GM12878 (cell line): ENCODE measurements around the gene NLGN2. TPM values are rescaled to one million over a fixed set of nuclear protein-coding genes. Genes with fewer than 3 reads are reported as not detected.

ENCODE experiments used
- ATAC-seq: fragments of 200-7000 bp; cut with Tn5 transposase; 3 replicates; pipeline ENCODE4 v1.9.1; 2020; ENCODE audit warnings: mild to moderate bottlenecking, moderate library complexity
- BruUV-seq: library from RNA; stranded (reverse); fragments of 400-500 nt; replicated peaks from 2 replicates; lab custom pipeline; 2021; lab: Mats Ljungman, UMichigan
- CTCF ChIA-PET: fragments of 300-600 bp; sonication (Branson Sonifier 250); formaldehyde crosslinking; extraction: SDS; loops from one replicate; lab custom pipeline; 2021; ENCODE audit warnings: inconsistent platforms; lab: Yijun Ruan, JAX
- POLR2A ChIA-PET: fragments of 350-600 bp; formaldehyde crosslinking; extraction: SDS; loops from one replicate; lab custom pipeline; 2021; ENCODE audit warnings: inconsistent platforms; lab: Charles Lee
- RAD21 ChIA-PET: fragments of 300-600 bp; sonication (Branson Sonifier 250); formaldehyde crosslinking; loops from one replicate; lab custom pipeline; 2023; ENCODE audit warnings: antibody characterized with exemption; ENCODE audit not compliant: unreplicated experiment; lab: Charles Lee
- SMC1A ChIA-PET: fragments of 300-600 bp; sonication (Branson Sonifier 250); formaldehyde crosslinking; loops from one replicate; lab custom pipeline; 2023; ENCODE audit not compliant: unreplicated experiment, uncharacterized antibody; lab: Charles Lee
- DNase-seq: peaks from one replicate; pipeline ENCODE4 v3.0.0-alpha.2; 2011; ENCODE audit warnings: low read depth, low spot score
- FAIRE-seq: peaks from 3 replicates; lab custom pipeline; 2011; peaks lifted over from hg19 to GRCh38; lab: Jason Lieb, UNC
- H2AFZ ChIP-seq: 2 replicates; pipeline ENCODE4 v1.6.0; 2011; ENCODE audit warnings: low read depth, low read length, control low read depth; ENCODE audit not compliant: control insufficient read depth
- H3K27ac ChIP-seq: 2 replicates; pipeline ENCODE4 v1.5.1; 2011; ENCODE audit warnings: control low read depth; ENCODE audit not compliant: control insufficient read depth, insufficient read depth
- H3K27me3 ChIP-seq, 2 experiments: replicated peaks in 1 of 2; 2 replicates each; pipeline versions ENCODE4 v1.6.0 to v1.6.1; 2011; ENCODE audit warnings: low read length in 1 of 2; ENCODE audit not compliant: control insufficient read depth in 2 of 2, insufficient read depth in 2 of 2
- H3K36me3 ChIP-seq, 2 experiments: 2 replicates each; pipeline ENCODE4 v1.5.1; 2011; ENCODE audit warnings: low read length in 1 of 2; ENCODE audit not compliant: control insufficient read depth in 2 of 2, insufficient read depth in 2 of 2
- H3K4me1 ChIP-seq: 2 replicates; pipeline ENCODE4 v1.6.1; 2011; ENCODE audit warnings: mild to moderate bottlenecking, low read length, moderate library complexity, mixed read lengths; ENCODE audit not compliant: control insufficient read depth, insufficient read depth
- H3K4me2 ChIP-seq: 2 replicates; pipeline ENCODE4 v1.6.0; 2011; ENCODE audit warnings: control low read depth; ENCODE audit not compliant: control insufficient read depth, insufficient read depth
- H3K4me3 ChIP-seq: fragments of 200-600 bp; sonication (generic); 2 replicates; pipeline ENCODE4 v1.5.1; 2016
- H3K79me2 ChIP-seq: 2 replicates; pipeline ENCODE4 v1.6.0; 2011; ENCODE audit warnings: low read length; ENCODE audit not compliant: control insufficient read depth, insufficient read depth
- H3K9ac ChIP-seq: 2 replicates; pipeline ENCODE4 v1.8.0; 2011; ENCODE audit warnings: low read length, control low read depth, mixed read lengths; ENCODE audit not compliant: control insufficient read depth, insufficient read depth
- H3K9me3 ChIP-seq: replicated peaks from 3 replicates; pipeline ENCODE4 v1.5.1; 2011; ENCODE audit warnings: mild to moderate bottlenecking, low read length; ENCODE audit not compliant: control insufficient read depth, insufficient read depth
- H4K20me1 ChIP-seq: 2 replicates; pipeline ENCODE4 v1.6.0; 2011; ENCODE audit not compliant: control insufficient read depth, insufficient read depth
- BCL3 ChIP-seq: IDR thresholded peaks from 2 replicates; pipeline ENCODE4 v1.6.1; 2011; ENCODE audit warnings: borderline replicate concordance, low read depth, mild to moderate bottlenecking, moderate library complexity, low read length; ENCODE audit not compliant: insufficient read depth, poor library complexity, severe bottlenecking
- CBX5 ChIP-seq: sonication (generic); IDR thresholded peaks from 2 replicates; pipeline ENCODE4 v1.6.1; 2016; ENCODE audit warnings: low read depth, moderate library complexity, mild to moderate bottlenecking, inconsistent platforms
- GABPA ChIP-seq: IDR thresholded peaks from 2 replicates; pipeline ENCODE4 v1.6.1; 2014; ENCODE audit warnings: antibody characterized with exemption, low read depth, mild to moderate bottlenecking, inconsistent platforms
- GATAD2B ChIP-seq: fragments of 450-650 bp; conservative IDR thresholded peaks from 2 replicates; pipeline ENCODE4 v1.6.1; 2017; ENCODE audit warnings: low read depth, mild to moderate bottlenecking, moderate library complexity
- IKZF2 ChIP-seq, 2 experiments: fragments of 450-650 bp; IDR thresholded peaks; 2 replicates each; pipeline ENCODE4 v1.6.1; 2017; ENCODE audit warnings: mild to moderate bottlenecking in 2 of 2, moderate library complexity in 2 of 2
- RAD21 ChIP-seq: IDR thresholded peaks from 2 replicates; pipeline ENCODE4 v1.6.1; 2011; ENCODE audit warnings: mild to moderate bottlenecking, low read depth, low read length, moderate library complexity; ENCODE audit not compliant: insufficient read depth
- SKIL ChIP-seq: fragments of 450-650 bp; IDR thresholded peaks from 2 replicates; pipeline ENCODE4 v1.6.1; 2017; ENCODE audit warnings: mild to moderate bottlenecking, low read depth, inconsistent platforms; ENCODE audit not compliant: poor library complexity, severe bottlenecking
- SPI1 ChIP-seq: IDR thresholded peaks from 2 replicates; pipeline ENCODE4 v1.6.1; 2011; ENCODE audit warnings: low read depth, mild to moderate bottlenecking, low read length, moderate library complexity, borderline replicate concordance; ENCODE audit not compliant: insufficient read depth
- SRF ChIP-seq, 2 experiments: IDR thresholded peaks; 2 replicates each; pipeline ENCODE4 v1.6.1; 2011; ENCODE audit warnings: low read depth in 2 of 2, low read length in 2 of 2, mild to moderate bottlenecking in 1 of 2, moderate library complexity in 1 of 2
- TBL1XR1 ChIP-seq: IDR thresholded peaks from 2 replicates; pipeline ENCODE4 v1.6.1; 2012; ENCODE audit warnings: low read depth, low read length, improper control_type of control experiment
- ZNF24 ChIP-seq: fragments of 450-650 bp; IDR thresholded peaks from 2 replicates; pipeline ENCODE4 v1.6.1; 2017; ENCODE audit warnings: antibody characterized with exemption, mild to moderate bottlenecking
- WGBS: methylation state at CpG from one replicate; pipeline ENCODE4 v1.1.6; 2016; ENCODE audit warnings: low lambda C conversion rate; ENCODE audit not compliant: insufficient replicate concordance, insufficient coverage; ENCODE audit errors: missing lambda C conversion rate; 5-methylcytosine and 5-hydroxymethylcytosine counted together
- in situ Hi-C: fragments of 300-500 bp; cut with MboI; formaldehyde crosslinking; loops from 9 replicates; pipeline ENCODE4 v1.14.3; 2018; ENCODE audit warnings: mixed read lengths
- intact Hi-C: fragments of 100-400 bp; cut with micrococcal nuclease; formaldehyde crosslinking; loops from one replicate; pipeline ENCODE4 v1.14.2; 2022; ENCODE audit not compliant: unreplicated experiment
- polyA plus RNA-seq, 11 experiments: library from polyadenylated mRNA; depleted of rRNA in 4 of 11; unstranded in 6 of 11; stranded (reverse) in 5 of 11; fragments of >200 nt; fragmentation: Nextera tagmentation in 4 of 11; fragmentation: Illumina TruSeq in 1 of 11; extraction: Ambion mirVana in 4 of 11; extraction: Trizol in 1 of 11; gene quantifications; 1 replicate in 1 of 11; 2 replicates in 10 of 11; pipeline versions ENCODE4 v1.2.1 to v1.2.3, GENCODE V29; 2011 to 2016; ENCODE audit warnings: inconsistent platforms in 2 of 11, missing spikeins in 2 of 11, low read depth in 1 of 11
- total RNA-seq, 4 experiments: library from RNA; depleted of rRNA in 3 of 4; stranded (reverse); fragments of >200 nt in 3 of 4; fragmentation: Illumina TruSeq in 1 of 4; extraction: Trizol in 1 of 4; gene quantifications; 2 replicates each; pipeline versions ENCODE4 v1.2.1 to v1.2.3, GENCODE V29; 2013 to 2021
- TF ChIP-seq, protein P1 (sequence below): fragments of 150-350 bp; IDR thresholded peaks from 2 replicates; pipeline ENCODE4 v1.6.1; 2016; ENCODE audit warnings: low read depth, low read length
- TF ChIP-seq, protein P2 (sequence below): IDR thresholded peaks from 2 replicates; pipeline ENCODE4 v1.6.1; 2011; ENCODE audit warnings: borderline replicate concordance, low read depth, mild to moderate bottlenecking, moderate library complexity, mixed read lengths, low read length; ENCODE audit not compliant: insufficient read depth; ENCODE audit errors: extremely low read length

The NLGN2 gene
- total and polyA plus RNA-seq, 10 of the 15 experiments (the other 5 are each of a cell fraction or from before 2014, with no cell fraction given), result 0.02 to 0.87 (median 0.11) TPM; not detected in 2

GRCh38 chr17:7409716-7410115 is 2.1 kb downstream of the NLGN2 start:
- POLR2A ChIA-PET, result no interaction called here
- no peaks in the 10 kb centered on the region for H3K36me3 ChIP-seq
- no peak overlapping the region for H3K27ac ChIP-seq
- CTCF ChIA-PET, result no interaction called here
- FAIRE-seq (no peak), ATAC-seq (no peak)
- no peaks in the 10 kb centered on the region for H4K20me1 ChIP-seq
- no peak overlapping the region for H3K4me3 ChIP-seq
- peaks cover 0 to 6% of the 10 kb centered on the region in 2 experiments; a peak in 3 of 4 replicates for H3K27me3 ChIP-seq
- RAD21 ChIA-PET, result no interaction called here
- no peak overlapping the region for H3K4me2 ChIP-seq
- TF ChIP-seq BCL3 (no peak), SRF (IDR thresholded peaks at IDR 0.05; ENCODE audit: low read depth in 2 of 2, low read length in 2 of 2) (no peak), ZNF24 (no peak), IKZF2 (IDR thresholded peaks at IDR 0.05) (no peak), SKIL (no peak), TBL1XR1 (no peak), SPI1 (no peak), RAD21 (no peak), CBX5 (no peak), GATAD2B (no peak), GABPA (no peak)
- TF ChIP-seq, protein P1, sequence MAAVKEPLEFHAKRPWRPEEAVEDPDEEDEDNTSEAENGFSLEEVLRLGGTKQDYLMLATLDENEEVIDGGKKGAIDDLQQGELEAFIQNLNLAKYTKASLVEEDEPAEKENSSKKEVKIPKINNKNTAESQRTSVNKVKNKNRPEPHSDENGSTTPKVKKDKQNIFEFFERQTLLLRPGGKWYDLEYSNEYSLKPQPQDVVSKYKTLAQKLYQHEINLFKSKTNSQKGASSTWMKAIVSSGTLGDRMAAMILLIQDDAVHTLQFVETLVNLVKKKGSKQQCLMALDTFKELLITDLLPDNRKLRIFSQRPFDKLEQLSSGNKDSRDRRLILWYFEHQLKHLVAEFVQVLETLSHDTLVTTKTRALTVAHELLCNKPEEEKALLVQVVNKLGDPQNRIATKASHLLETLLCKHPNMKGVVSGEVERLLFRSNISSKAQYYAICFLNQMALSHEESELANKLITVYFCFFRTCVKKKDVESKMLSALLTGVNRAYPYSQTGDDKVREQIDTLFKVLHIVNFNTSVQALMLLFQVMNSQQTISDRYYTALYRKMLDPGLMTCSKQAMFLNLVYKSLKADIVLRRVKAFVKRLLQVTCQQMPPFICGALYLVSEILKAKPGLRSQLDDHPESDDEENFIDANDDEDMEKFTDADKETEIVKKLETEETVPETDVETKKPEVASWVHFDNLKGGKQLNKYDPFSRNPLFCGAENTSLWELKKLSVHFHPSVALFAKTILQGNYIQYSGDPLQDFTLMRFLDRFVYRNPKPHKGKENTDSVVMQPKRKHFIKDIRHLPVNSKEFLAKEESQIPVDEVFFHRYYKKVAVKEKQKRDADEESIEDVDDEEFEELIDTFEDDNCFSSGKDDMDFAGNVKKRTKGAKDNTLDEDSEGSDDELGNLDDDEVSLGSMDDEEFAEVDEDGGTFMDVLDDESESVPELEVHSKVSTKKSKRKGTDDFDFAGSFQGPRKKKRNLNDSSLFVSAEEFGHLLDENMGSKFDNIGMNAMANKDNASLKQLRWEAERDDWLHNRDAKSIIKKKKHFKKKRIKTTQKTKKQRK, result no peak
- TF ChIP-seq, protein P2, sequence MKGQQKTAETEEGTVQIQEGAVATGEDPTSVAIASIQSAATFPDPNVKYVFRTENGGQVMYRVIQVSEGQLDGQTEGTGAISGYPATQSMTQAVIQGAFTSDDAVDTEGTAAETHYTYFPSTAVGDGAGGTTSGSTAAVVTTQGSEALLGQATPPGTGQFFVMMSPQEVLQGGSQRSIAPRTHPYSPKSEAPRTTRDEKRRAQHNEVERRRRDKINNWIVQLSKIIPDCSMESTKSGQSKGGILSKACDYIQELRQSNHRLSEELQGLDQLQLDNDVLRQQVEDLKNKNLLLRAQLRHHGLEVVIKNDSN, result no peak
- TF ChIP-seq, all 136 proteins: peak for 0
- no TSS peak for BruUV-seq
- H3K9ac ChIP-seq, result no peak overlapping the region
- DNase-seq, result no peak
- no peaks in the 10 kb centered on the region for H3K79me2 ChIP-seq
- in situ Hi-C loops, result no loop called here
- WGBS, result 63% methylated on average over 6 of the region's 6 CpGs
- SMC1A ChIA-PET, result no interaction called here
- H3K9me3 ChIP-seq, result no peaks in the 10 kb centered on the region
- no peak overlapping the region for H2AFZ ChIP-seq
- intact Hi-C loops, result no loop called here
- H3K4me1 ChIP-seq, result no peaks in the 10 kb centered on the region
